ENCODE data around the gene XIAP.
"Not testable (repeated sequence)": the region's sequence is repeated elsewhere in the genome, so short reads cannot be mapped to it uniquely, and the experiment has no call there.

XIAP gene

GRCh38 chrX:123927845-123928244 is 68.0 kb downstream of the XIAP start:
- no peaks in the 10 kb centered on the region for H3K36me3 ChIP-seq (ENCODE audit: insufficient read depth, insufficient read length, low read length)
- no peak overlapping the region for H3K4me3 ChIP-seq (ENCODE audit: insufficient read length, low read depth)
- no peak for DNase-seq (ENCODE audit: low read depth, low spot score)
- no peaks in the 10 kb centered on the region for H3K27me3 ChIP-seq (ENCODE audit: insufficient read depth, insufficient read length)
- TF ChIP-seq ZNF274 (IDR thresholded peaks at IDR 0.05; ENCODE audit: low read depth, low read length) (no peak), SUZ12 (IDR thresholded peaks at IDR 0.05; ENCODE audit: extremely low read depth, insufficient read depth, insufficient read length) (no peak), YY1 (IDR thresholded peaks at IDR 0.05; ENCODE audit: insufficient read depth, insufficient read length) (no peak)
- no peaks in the 10 kb centered on the region for H3K4me1 ChIP-seq (ENCODE audit: insufficient read depth, insufficient read length)
- peaks cover 5% of the 10 kb centered on the region; the same call in 1 of the 2 replicates for H3K9me3 ChIP-seq (ENCODE audit: insufficient read depth, low read length)
- H3K9ac ChIP-seq (ENCODE audit: insufficient read length, low read depth) = no peak overlapping the region

GRCh38 chrX:123932055-123932454 is 72.2 kb downstream of the XIAP start:
- not testable (repeated sequence) for DNase-seq (ENCODE audit: low read depth, low spot score); H3K27me3 ChIP-seq (ENCODE audit: insufficient read depth, insufficient read length)

GRCh38 chrX:123943074-123943473 is 83.2 kb downstream of the XIAP start:
- DNase-seq (ENCODE audit: low read depth, low spot score) = no peak
- Histone ChIP-seq H3K4me3 (ENCODE audit: insufficient read length, low read depth) (no peak overlapping the region), H3K36me3 (ENCODE audit: insufficient read depth, insufficient read length, low read length) (no peaks in the 10 kb centered on the region), H3K9me3 (ENCODE audit: insufficient read depth, low read length) (no peaks in the 10 kb centered on the region), H3K4me1 (ENCODE audit: insufficient read depth, insufficient read length) (no peaks in the 10 kb centered on the region), H3K27me3 (ENCODE audit: insufficient read depth, insufficient read length) (no peaks in the 10 kb centered on the region), H3K9ac (ENCODE audit: insufficient read length, low read depth) (no peak overlapping the region)
- no peak for TF ChIP-seq YY1 (IDR thresholded peaks at IDR 0.05; ENCODE audit: insufficient read depth, insufficient read length)
- no peak for TF ChIP-seq ZNF274 (IDR thresholded peaks at IDR 0.05; ENCODE audit: low read depth, low read length)
- no peak for TF ChIP-seq SUZ12 (IDR thresholded peaks at IDR 0.05; ENCODE audit: extremely low read depth, insufficient read depth, insufficient read length)

More at GRCh38 chrX:123932055-123932454, 72.2 kb downstream of the XIAP start:
- H3K4me3 ChIP-seq (ENCODE audit: insufficient read length, low read depth); H3K4me1 ChIP-seq (ENCODE audit: insufficient read depth, insufficient read length); H3K9ac ChIP-seq (ENCODE audit: insufficient read length, low read depth); H3K9me3 ChIP-seq (ENCODE audit: insufficient read depth, low read length); H3K36me3 ChIP-seq (ENCODE audit: insufficient read depth, insufficient read length, low read length): not testable (repeated sequence)

GRCh38 chrX:123943488-123943887 is 83.6 kb downstream of the XIAP start:
- no peaks in the 10 kb centered on the region for H3K36me3 ChIP-seq (ENCODE audit: insufficient read depth, insufficient read length, low read length)
- TF ChIP-seq YY1 (IDR thresholded peaks at IDR 0.05; ENCODE audit: insufficient read depth, insufficient read length) = no peak
- no peak for TF ChIP-seq ZNF274 (IDR thresholded peaks at IDR 0.05; ENCODE audit: low read depth, low read length)
- no peak for TF ChIP-seq SUZ12 (IDR thresholded peaks at IDR 0.05; ENCODE audit: extremely low read depth, insufficient read depth, insufficient read length)
- H3K9me3 ChIP-seq (ENCODE audit: insufficient read depth, low read length) = no peaks in the 10 kb centered on the region
- no peaks in the 10 kb centered on the region for H3K4me1 ChIP-seq (ENCODE audit: insufficient read depth, insufficient read length)
- no peak overlapping the region for H3K9ac ChIP-seq (ENCODE audit: insufficient read length, low read depth)
- no peak overlapping the region for H3K4me3 ChIP-seq (ENCODE audit: insufficient read length, low read depth)
- DNase-seq (ENCODE audit: low read depth, low spot score) = no peak
- no peaks in the 10 kb centered on the region for H3K27me3 ChIP-seq (ENCODE audit: insufficient read depth, insufficient read length)

- no peak overlapping the region for H3K9ac ChIP-seq (ENCODE audit: insufficient read length, low read depth)
- H3K36me3 ChIP-seq (ENCODE audit: insufficient read depth, insufficient read length, low read length) = no peaks in the 10 kb centered on the region
- DNase-seq (ENCODE audit: low read depth, low spot score) = no peak
- H3K27me3 ChIP-seq (ENCODE audit: insufficient read depth, insufficient read length) = no peaks in the 10 kb centered on the region
- no peaks in the 10 kb centered on the region for H3K4me1 ChIP-seq (ENCODE audit: insufficient read depth, insufficient read length)
- no peak overlapping the region for H3K4me3 ChIP-seq (ENCODE audit: insufficient read length, low read depth)
- TF ChIP-seq YY1 (IDR thresholded peaks at IDR 0.05; ENCODE audit: insufficient read depth, insufficient read length) (no peak), ZNF274 (IDR thresholded peaks at IDR 0.05; ENCODE audit: low read depth, low read length) (no peak), SUZ12 (IDR thresholded peaks at IDR 0.05; ENCODE audit: extremely low read depth, insufficient read depth, insufficient read length) (no peak)
- no peaks in the 10 kb centered on the region for H3K9me3 ChIP-seq (ENCODE audit: insufficient read depth, low read length)
Measured at GRCh38 chrX:123949846-123950245, 90.0 kb downstream of the XIAP start.

- no peak for DNase-seq (ENCODE audit: low read depth, low spot score)
- Histone ChIP-seq H3K9me3 (ENCODE audit: insufficient read depth, low read length) (no peaks in the 10 kb centered on the region), H3K4me1 (ENCODE audit: insufficient read depth, insufficient read length) (no peaks in the 10 kb centered on the region), H3K27me3 (ENCODE audit: insufficient read depth, insufficient read length) (no peaks in the 10 kb centered on the region), H3K4me3 (ENCODE audit: insufficient read length, low read depth) (peak overlapping the region; percentile 55), H3K36me3 (ENCODE audit: insufficient read depth, insufficient read length, low read length) (no peaks in the 10 kb centered on the region), H3K9ac (ENCODE audit: insufficient read length, low read depth) (peak overlapping the region; percentile 72)
- no peak for TF ChIP-seq SUZ12 (IDR thresholded peaks at IDR 0.05; ENCODE audit: extremely low read depth, insufficient read depth, insufficient read length)
- TF ChIP-seq YY1 (IDR thresholded peaks at IDR 0.05; ENCODE audit: insufficient read depth, insufficient read length) = no peak
- no peak for TF ChIP-seq ZNF274 (IDR thresholded peaks at IDR 0.05; ENCODE audit: low read depth, low read length)
Measured at GRCh38 chrX:123959281-123960063, 99.6 kb downstream of the XIAP start.

- peak overlapping the region; percentile 56 for H3K4me3 ChIP-seq (ENCODE audit: insufficient read length, low read depth)
- H3K36me3 ChIP-seq (ENCODE audit: insufficient read depth, insufficient read length, low read length) = no peaks in the 10 kb centered on the region
- peak overlapping the region; percentile 81 for H3K9ac ChIP-seq (ENCODE audit: insufficient read length, low read depth)
- no peaks in the 10 kb centered on the region for H3K9me3 ChIP-seq (ENCODE audit: insufficient read depth, low read length)
- no peaks in the 10 kb centered on the region for H3K4me1 ChIP-seq (ENCODE audit: insufficient read depth, insufficient read length)
- TF ChIP-seq SUZ12 (IDR thresholded peaks at IDR 0.05; ENCODE audit: extremely low read depth, insufficient read depth, insufficient read length) = no peak
- no peak for TF ChIP-seq YY1 (IDR thresholded peaks at IDR 0.05; ENCODE audit: insufficient read depth, insufficient read length)
- no peak for TF ChIP-seq ZNF274 (IDR thresholded peaks at IDR 0.05; ENCODE audit: low read depth, low read length)
- DNase-seq (ENCODE audit: low read depth, low spot score) = no peak
- H3K27me3 ChIP-seq (ENCODE audit: insufficient read depth, insufficient read length) = no peaks in the 10 kb centered on the region
Measured at GRCh38 chrX:123960956-123961267, 101.1 kb downstream of the XIAP start.

Data from NT2/D1 (cell line).